ENCODE results near the gene TCTN3. TPM values are rescaled to one million over a fixed set of nuclear protein-coding genes. Genes with fewer than 3 reads are reported as not detected.

TCTN3 gene
- total and polyA plus RNA-seq, 2 of the 4 experiments (the other 2 are of a cell fraction) = 26.9 to 35.1 TPM

GRCh38 chr10:95640891-95641315 is 52.8 kb downstream of the TCTN3 start:
- H2AK9ac ChIP-seq (replicated peaks; ENCODE audit: low read depth, low read length, poor library complexity) = no peak overlapping the region
- POLR2A ChIA-PET (ENCODE audit: unreplicated experiment) = no interaction called here
- in situ Hi-C loops (cut with MboI; ENCODE audit: low sequenced_read_pairs) = no loop called here
- no peak overlapping the region for H2BK120ac ChIP-seq (ENCODE audit: low read depth, low read length)
- H3K9me3 ChIP-seq (ENCODE audit: control insufficient read depth, insufficient read depth, low read length) = no peaks in the 10 kb centered on the region
- H4K91ac ChIP-seq (ENCODE audit: insufficient read depth, low read depth, low read length) = no peak overlapping the region
- dilution Hi-C loops (cut with HindIII; ENCODE audit: low sequenced_read_pairs, unreplicated experiment) = no loop called here
- H2BK20ac ChIP-seq (ENCODE audit: low read depth, low read length) = no peak overlapping the region
- H2AK5ac ChIP-seq (ENCODE audit: low read depth, low read length) = no peak overlapping the region
- intact Hi-C loops (cut with micrococcal nuclease) = no loop called here
- CTCF ChIA-PET = no interaction called here
- H3K9ac ChIP-seq (ENCODE audit: low read depth, low read length) = no peak overlapping the region
- H3K4me3 ChIP-seq (ENCODE audit: insufficient read depth, low read depth, low read length) = no peak overlapping the region
- H3K23ac ChIP-seq (ENCODE audit: low read depth, low read length) = no peak overlapping the region
- no peak overlapping the region for H3K27ac ChIP-seq (ENCODE audit: insufficient read depth, low read length)
- ATAC-seq (ENCODE audit: low read depth) (no peak), DNase-seq (no peak)
- H4K20me1 ChIP-seq (ENCODE audit: insufficient read depth, low read length) = peaks cover 14% of the 10 kb centered on the region; the same call in 1 of the 2 replicates
- H4K8ac ChIP-seq (ENCODE audit: low read depth in 2 of 2, low read length in 2 of 2) = no peak overlapping the region
- no peaks in the 10 kb centered on the region for H3K27me3 ChIP-seq (ENCODE audit: control insufficient read depth, insufficient read depth, low read length)
- no peak overlapping the region for H2AFZ ChIP-seq (replicated peaks; ENCODE audit: low read length, poor library complexity)
- no CpG with 5 or more reads among the region's 1 CpG for WGBS, 2 experiments (ENCODE audit: extremely low coverage in 2 of 2, insufficient read length in 1 of 2)
- no peak overlapping the region for H3K14ac ChIP-seq (replicated peaks; ENCODE audit: low read depth, low read length)
- no peak overlapping the region for H3K18ac ChIP-seq (ENCODE audit: low read depth, low read length)
- no peak overlapping the region for H3K4ac ChIP-seq (ENCODE audit: low read depth, low read length)
- H3K4me1 ChIP-seq (ENCODE audit: control insufficient read depth, insufficient read depth, low read length) = no peaks in the 10 kb centered on the region
- no TSS peak for BruUV-seq (replicated peaks)
- H4K5ac ChIP-seq (ENCODE audit: low read depth, low read length) = no peak overlapping the region
- peaks cover 4% of the 10 kb centered on the region; the same call in 1 of the 2 replicates for H3K9me1 ChIP-seq (ENCODE audit: insufficient read depth, low read length)
- H3K56ac ChIP-seq (ENCODE audit: extremely low read depth, insufficient read depth, low read length) = no peak overlapping the region
- TF ChIP-seq, protein P1, sequence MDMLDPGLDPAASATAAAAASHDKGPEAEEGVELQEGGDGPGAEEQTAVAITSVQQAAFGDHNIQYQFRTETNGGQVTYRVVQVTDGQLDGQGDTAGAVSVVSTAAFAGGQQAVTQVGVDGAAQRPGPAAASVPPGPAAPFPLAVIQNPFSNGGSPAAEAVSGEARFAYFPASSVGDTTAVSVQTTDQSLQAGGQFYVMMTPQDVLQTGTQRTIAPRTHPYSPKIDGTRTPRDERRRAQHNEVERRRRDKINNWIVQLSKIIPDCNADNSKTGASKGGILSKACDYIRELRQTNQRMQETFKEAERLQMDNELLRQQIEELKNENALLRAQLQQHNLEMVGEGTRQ (IDR thresholded peaks at IDR 0.05; ENCODE audit: low read depth, low read length) = no peak
- TF ChIP-seq POLR2A (IDR thresholded peaks at IDR 0.05; ENCODE audit: low read depth, low read length) = no peak
- TF ChIP-seq RCOR1 (IDR thresholded peaks at IDR 0.05; ENCODE audit: insufficient replicate concordance, low read length) = no peak
- TF ChIP-seq RAD21 (IDR thresholded peaks at IDR 0.05; ENCODE audit: low read length) = no peak
- no peak for TF ChIP-seq CEBPB (IDR thresholded peaks at IDR 0.05; ENCODE audit: low read depth, low read length)
- TF ChIP-seq RFX5 (IDR thresholded peaks at IDR 0.05; ENCODE audit: low read depth, low read length) = no peak
- no peak for TF ChIP-seq NFE2L2 (IDR thresholded peaks at IDR 0.05; ENCODE audit: low read depth, low read length)
- TF ChIP-seq, protein P2, sequence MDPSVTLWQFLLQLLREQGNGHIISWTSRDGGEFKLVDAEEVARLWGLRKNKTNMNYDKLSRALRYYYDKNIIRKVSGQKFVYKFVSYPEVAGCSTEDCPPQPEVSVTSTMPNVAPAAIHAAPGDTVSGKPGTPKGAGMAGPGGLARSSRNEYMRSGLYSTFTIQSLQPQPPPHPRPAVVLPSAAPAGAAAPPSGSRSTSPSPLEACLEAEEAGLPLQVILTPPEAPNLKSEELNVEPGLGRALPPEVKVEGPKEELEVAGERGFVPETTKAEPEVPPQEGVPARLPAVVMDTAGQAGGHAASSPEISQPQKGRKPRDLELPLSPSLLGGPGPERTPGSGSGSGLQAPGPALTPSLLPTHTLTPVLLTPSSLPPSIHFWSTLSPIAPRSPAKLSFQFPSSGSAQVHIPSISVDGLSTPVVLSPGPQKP (IDR thresholded peaks at IDR 0.05; ENCODE audit: borderline replicate concordance, low read depth, low read length) = no peak
- no peak for TF ChIP-seq FOS (IDR thresholded peaks at IDR 0.05; ENCODE audit: low read depth, low read length)
- no peak for TF ChIP-seq MAZ (IDR thresholded peaks at IDR 0.05; ENCODE audit: borderline replicate concordance, low read depth, low read length)
- H3K36me3 ChIP-seq (ENCODE audit: control insufficient read depth, insufficient read depth, low read length) = peaks cover 57% of the 10 kb centered on the region
- H2BK5ac ChIP-seq (ENCODE audit: low read depth, low read length, poor library complexity, severe bottlenecking) = no peak overlapping the region
- H3K79me1 ChIP-seq (ENCODE audit: low read depth in 1 of 2, low read length in 2 of 2) = peaks cover 23 to 27% of the 10 kb centered on the region in 2 experiments
- H2BK15ac ChIP-seq (ENCODE audit: low read depth, low read length) = no peak overlapping the region
- no peak overlapping the region for H3K4me2 ChIP-seq (ENCODE audit: low read depth, low read length)
